GM13976 (cell line): ENCODE data around the gene THUMPD2.

Experiments used
- DNase-seq: peaks from one replicate; pipeline ENCODE4 v3.0.0; 2012; ENCODE audit warnings: low spot score
- in situ Hi-C: fragments of 300-500 bp; cut with MboI; formaldehyde crosslinking; loops from one replicate; pipeline ENCODE4 v1.12.0; 2022; ENCODE audit warnings: low sequenced_read_pairs, mixed read lengths, inconsistent platforms; ENCODE audit not compliant: unreplicated experiment
- TF ChIP-seq, protein P1 (sequence below): IDR thresholded peaks from 2 replicates; pipeline ENCODE4 v1.5.1; 2012; ENCODE audit warnings: borderline replicate concordance, mild to moderate bottlenecking; ENCODE audit not compliant: insufficient read depth; ENCODE audit errors: extremely low read depth, missing control alignments, control extremely low read depth

Gene THUMPD2, protein sequence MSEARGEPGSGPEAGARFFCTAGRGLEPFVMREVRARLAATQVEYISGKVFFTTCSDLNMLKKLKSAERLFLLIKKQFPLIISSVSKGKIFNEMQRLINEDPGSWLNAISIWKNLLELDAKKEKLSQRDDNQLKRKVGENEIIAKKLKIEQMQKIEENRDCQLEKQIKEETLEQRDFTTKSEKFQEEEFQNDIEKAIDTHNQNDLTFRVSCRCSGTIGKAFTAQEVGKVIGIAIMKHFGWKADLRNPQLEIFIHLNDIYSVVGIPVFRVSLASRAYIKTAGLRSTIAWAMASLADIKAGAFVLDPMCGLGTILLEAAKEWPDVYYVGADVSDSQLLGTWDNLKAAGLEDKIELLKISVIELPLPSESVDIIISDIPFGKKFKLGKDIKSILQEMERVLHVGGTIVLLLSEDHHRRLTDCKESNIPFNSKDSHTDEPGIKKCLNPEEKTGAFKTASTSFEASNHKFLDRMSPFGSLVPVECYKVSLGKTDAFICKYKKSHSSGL

DNA sequence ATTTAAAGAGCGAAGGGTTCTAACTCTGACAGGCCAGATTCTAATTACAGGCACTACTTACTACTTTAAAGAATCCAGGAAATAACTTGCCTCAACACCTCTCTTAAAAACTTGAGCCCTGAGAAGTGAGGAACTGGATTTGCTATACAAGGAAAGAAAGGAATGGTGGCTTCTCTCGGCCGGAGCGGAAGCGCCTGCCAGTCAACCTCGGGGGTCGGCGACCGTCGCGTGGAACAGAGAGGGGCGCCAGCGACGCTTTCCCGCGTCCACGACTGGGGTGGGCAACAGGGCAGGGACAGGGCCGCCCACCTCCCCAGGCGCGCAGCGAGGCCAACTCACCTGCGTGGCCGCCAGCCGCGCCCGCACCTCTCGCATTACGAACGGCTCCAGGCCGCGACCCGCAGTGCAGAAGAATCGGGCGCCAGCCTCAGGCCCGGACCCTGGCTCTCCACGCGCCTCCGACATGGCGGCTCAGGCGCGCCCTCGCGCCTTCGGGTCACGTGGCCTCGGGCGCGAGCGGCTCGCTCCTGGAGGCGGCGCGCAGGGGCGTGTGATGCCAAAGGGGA lies at the start of gene THUMPD2:
Gene THUMPD2 (minus strand): TSS at position 484 of the 566 bp plus-strand sequence. CDS start 19 bp downstream, at position 465.
- TF ChIP-seq, protein P1, sequence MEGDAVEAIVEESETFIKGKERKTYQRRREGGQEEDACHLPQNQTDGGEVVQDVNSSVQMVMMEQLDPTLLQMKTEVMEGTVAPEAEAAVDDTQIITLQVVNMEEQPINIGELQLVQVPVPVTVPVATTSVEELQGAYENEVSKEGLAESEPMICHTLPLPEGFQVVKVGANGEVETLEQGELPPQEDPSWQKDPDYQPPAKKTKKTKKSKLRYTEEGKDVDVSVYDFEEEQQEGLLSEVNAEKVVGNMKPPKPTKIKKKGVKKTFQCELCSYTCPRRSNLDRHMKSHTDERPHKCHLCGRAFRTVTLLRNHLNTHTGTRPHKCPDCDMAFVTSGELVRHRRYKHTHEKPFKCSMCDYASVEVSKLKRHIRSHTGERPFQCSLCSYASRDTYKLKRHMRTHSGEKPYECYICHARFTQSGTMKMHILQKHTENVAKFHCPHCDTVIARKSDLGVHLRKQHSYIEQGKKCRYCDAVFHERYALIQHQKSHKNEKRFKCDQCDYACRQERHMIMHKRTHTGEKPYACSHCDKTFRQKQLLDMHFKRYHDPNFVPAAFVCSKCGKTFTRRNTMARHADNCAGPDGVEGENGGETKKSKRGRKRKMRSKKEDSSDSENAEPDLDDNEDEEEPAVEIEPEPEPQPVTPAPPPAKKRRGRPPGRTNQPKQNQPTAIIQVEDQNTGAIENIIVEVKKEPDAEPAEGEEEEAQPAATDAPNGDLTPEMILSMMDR: no peak
- DNase-seq: peak; percentile 86
- in situ Hi-C loops: no loop called here

DNA sequence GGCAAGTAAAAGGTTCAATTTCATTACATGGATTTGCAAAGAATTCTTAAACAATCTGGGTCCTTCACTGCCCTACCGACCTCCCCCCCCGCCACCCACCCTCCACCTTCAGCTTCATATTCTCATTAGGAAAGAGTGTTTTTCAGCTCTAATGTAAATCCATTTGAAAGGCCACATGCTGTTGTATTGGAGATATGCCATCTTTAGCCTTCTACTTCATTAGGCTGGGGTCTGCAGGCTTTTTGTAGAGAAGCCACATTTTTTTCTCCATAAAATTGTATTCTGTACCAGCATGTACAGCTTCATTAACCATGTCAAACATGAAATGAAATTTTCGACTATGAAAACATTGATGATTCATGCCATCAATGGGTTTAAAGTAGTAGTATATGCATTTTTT lies 42.8 kb upstream of the THUMPD2 start:
- TF ChIP-seq, protein P1: no peak
- DNase-seq: no peak
- in situ Hi-C loops: no loop called here

DNA sequence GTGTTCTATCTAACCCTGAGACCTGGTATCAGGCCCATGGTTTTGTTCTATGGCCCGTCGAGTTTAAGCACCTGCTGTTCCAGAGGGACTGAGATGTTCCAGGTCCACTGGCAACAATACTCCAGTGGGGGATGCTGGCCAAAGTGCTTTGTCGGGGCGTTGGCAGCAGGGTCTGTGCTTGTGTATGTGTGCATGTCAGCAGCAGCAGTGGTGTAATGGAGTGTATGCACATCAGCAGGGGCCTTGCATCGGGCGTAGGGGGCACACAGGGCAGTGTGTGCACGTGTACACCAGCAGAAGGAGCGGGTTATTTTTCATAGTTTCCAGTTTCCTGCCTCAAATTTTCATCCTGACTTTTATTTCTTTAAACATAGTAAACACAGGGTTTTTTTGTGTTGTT lies 37.8 kb upstream of the THUMPD2 start:
- TF ChIP-seq, protein P1: no peak
- in situ Hi-C loops: no loop called here
- DNase-seq: no peak

DNA sequence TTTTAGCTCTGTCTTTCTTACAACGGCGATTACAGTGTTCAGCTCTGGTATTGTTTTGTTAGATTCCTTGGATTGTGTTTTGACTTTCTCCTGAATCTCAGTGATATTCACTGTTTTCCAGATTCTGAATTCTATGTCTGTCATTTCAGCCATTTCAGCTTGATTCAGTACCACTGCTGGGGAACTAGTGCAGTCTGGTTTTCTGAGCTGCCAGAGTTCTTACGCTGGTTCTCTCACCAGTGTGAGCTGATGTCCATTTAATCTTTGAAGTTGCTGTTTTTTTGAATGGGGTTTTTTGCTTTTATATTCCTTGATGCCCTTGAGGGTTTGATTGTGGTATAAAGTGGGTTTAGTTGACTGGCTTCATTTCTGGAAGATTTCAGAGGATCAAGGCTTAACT lies 37.4 kb upstream of the THUMPD2 start:
- TF ChIP-seq, protein P1: no peak
- in situ Hi-C loops: no loop called here
- DNase-seq: no peak

DNA sequence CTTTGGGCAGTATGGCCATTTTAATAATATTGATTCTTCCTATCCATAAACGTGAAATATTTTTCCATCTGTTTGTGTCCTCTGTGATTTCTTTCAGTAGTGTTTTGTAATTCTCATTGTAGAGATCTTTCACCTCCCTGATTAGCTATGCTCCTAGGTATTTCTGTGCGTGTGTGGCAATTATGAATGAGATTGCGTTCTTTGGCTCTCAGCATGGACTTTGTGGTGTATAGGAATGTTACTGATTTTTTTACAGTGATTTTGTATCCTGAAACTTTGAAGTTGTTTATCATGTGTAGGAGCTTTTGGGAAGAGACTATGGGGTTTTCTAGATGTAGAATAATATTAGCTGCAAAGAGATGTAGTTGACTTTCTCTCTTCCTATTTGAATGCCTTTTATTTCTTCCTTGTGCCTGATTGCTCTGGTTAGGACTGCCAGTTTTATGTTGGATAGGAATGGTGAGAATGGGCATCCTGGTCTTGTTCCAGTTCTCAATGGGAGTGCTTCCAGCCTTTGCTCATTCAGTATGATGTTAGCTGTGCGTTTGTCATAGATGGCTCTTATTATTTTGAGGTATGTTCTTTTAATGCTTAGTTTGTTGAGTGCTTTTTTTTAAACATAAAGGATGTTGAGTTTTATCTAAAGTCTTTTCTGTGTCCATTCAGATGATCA lies 27.0 kb upstream of the THUMPD2 start:
- DNase-seq: no peak
- TF ChIP-seq, protein P1: no peak
- in situ Hi-C loops: no loop called here

DNA sequence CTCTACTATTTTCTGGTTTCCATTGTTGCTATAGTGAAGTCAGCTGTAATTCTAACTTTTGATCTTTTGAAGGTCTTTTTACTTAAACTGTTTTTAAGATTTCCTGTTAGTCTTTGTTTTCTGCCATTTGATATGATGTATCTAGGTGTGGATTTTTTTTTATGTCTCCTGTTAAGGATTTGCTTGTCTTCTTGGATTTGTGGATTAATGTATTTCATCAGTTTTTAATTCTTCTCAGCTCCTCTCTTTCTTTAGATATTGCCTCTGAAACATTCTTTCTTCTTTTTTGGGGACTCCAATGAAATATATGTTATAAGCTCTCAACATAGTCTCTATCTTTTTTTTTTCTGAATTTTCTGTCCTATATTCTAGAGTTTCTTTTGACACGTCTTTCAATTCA lies 24.8 kb upstream of the THUMPD2 start:
- in situ Hi-C loops: no loop called here
- no peak for DNase-seq
- TF ChIP-seq, protein P1: no peak
